Uterus (tissue), 2 donors: Measurements from ENCODE around the gene IFNA10.

Source experiments
- CTCF ChIP-seq, 4 experiments: fragments of 200-600 bp in 2 of 4; fragments of 450-650 bp in 2 of 4; sonication (generic) in 2 of 4; IDR thresholded peaks; one replicate each; pipeline ENCODE4 v1.5.1; 2016 to 2019; ENCODE audit warnings: antibody characterized with exemption in 4 of 4, mild to moderate bottlenecking in 2 of 4, moderate library complexity in 1 of 4
- POLR2A ChIP-seq, 2 donors: fragments of 450-650 bp; IDR thresholded peaks; one replicate each; pipeline ENCODE4 v1.6.1; 2016; ENCODE audit warnings: antibody characterized with exemption in 2 of 2, mild to moderate bottlenecking in 1 of 2, moderate library complexity in 1 of 2

GRCh38 chr9:21233258-21233657 lies 26.3 kb upstream of the IFNA10 start:
- TF ChIP-seq CTCF (IDR thresholded peaks at IDR 0.05) (no peak), POLR2A (IDR thresholded peaks at IDR 0.05) (no peak)
